HepG2 (cell line): ENCODE data around the gene B3GNT8. TPM values are rescaled to one million over a fixed set of nuclear protein-coding genes. Genes with fewer than 3 reads are reported as not detected.
A peak's percentile ranks its signal among the peaks of the same experiment; 100 is the strongest.

Experiments
- CAMTA2 ChIP-seq: sonication (generic); formaldehyde crosslinking; IDR thresholded peaks from 2 replicates; pipeline ENCODE4 v1.4.0; 2020; ENCODE audit warnings: mild to moderate bottlenecking, missing genetic modification reagents, borderline replicate concordance
- HNF1A ChIP-seq, 2 experiments: sonication (generic) in 1 of 2; formaldehyde crosslinking in 1 of 2; IDR thresholded peaks; 2 replicates each; pipeline versions ENCODE4 v1.4.0 to v1.6.1; 2016 to 2020; ENCODE audit warnings: borderline replicate concordance in 1 of 2, low read depth in 1 of 2, mild to moderate bottlenecking in 1 of 2, missing genetic modification reagents in 1 of 2
- IRF9 ChIP-seq: sonication (generic); formaldehyde crosslinking; IDR thresholded peaks from 2 replicates; pipeline ENCODE4 v1.8.0; 2022; ENCODE audit warnings: missing genetic modification reagents, mild to moderate bottlenecking, borderline replicate concordance
- MYNN ChIP-seq: sonication (generic); formaldehyde crosslinking; IDR thresholded peaks from 2 replicates; pipeline ENCODE4 v1.4.0; 2020; ENCODE audit warnings: mild to moderate bottlenecking, low read depth, missing genetic modification reagents
- UBTF ChIP-seq: sonication (generic); formaldehyde crosslinking; IDR thresholded peaks from 2 replicates; pipeline ENCODE4 v1.4.0; 2020; ENCODE audit warnings: mild to moderate bottlenecking, missing genetic modification reagents
- ZBTB46 ChIP-seq: sonication (generic); formaldehyde crosslinking; IDR thresholded peaks from 2 replicates; pipeline ENCODE4 v1.4.0; 2020; ENCODE audit warnings: mild to moderate bottlenecking, missing genetic modification reagents, borderline replicate concordance
- ZBTB7B ChIP-seq: sonication (generic); formaldehyde crosslinking; IDR thresholded peaks from 2 replicates; pipeline ENCODE4 v1.4.0; 2020; ENCODE audit warnings: missing genetic modification reagents
- ZNF281 ChIP-seq: sonication (generic); formaldehyde crosslinking; IDR thresholded peaks from 2 replicates; pipeline ENCODE4 v1.4.0; 2020; ENCODE audit warnings: missing genetic modification reagents, borderline replicate concordance
- ZNF670 ChIP-seq: sonication (generic); formaldehyde crosslinking; IDR thresholded peaks from 2 replicates; pipeline ENCODE4 v1.8.0; 2022; ENCODE audit warnings: mild to moderate bottlenecking, missing genetic modification reagents, borderline replicate concordance
- ZNF704 ChIP-seq: sonication (generic); formaldehyde crosslinking; IDR thresholded peaks from 2 replicates; pipeline ENCODE4 v1.8.1; 2023; ENCODE audit warnings: mild to moderate bottlenecking, inconsistent platforms, moderate library complexity, missing genetic modification reagents, borderline replicate concordance
- ZNF891 ChIP-seq: sonication (generic); formaldehyde crosslinking; IDR thresholded peaks from 2 replicates; pipeline ENCODE4 v1.5.0; 2020; ENCODE audit warnings: mild to moderate bottlenecking, missing genetic modification reagents
- polyA plus RNA-seq, 8 experiments: library from polyadenylated mRNA; depleted of rRNA in 3 of 8; stranded (reverse) in 7 of 8; unstranded in 1 of 8; fragments of >200 nt; fragmentation: Illumina TruSeq in 4 of 8; extraction: Trizol in 4 of 8; gene quantifications; 2 replicates each; pipeline versions ENCODE4 v1.2.1 to v1.2.3, GENCODE V29; 2011 to 2016; ENCODE audit warnings: low read depth in 4 of 8, missing spikeins in 1 of 8, mixed read lengths in 1 of 8; ENCODE audit not compliant: insufficient read depth in 1 of 8
- total RNA-seq, 5 experiments: library from RNA; depleted of rRNA; stranded (reverse); fragments of >200 nt; fragmentation: Illumina TruSeq; extraction: Trizol; gene quantifications; 2 replicates each; pipeline ENCODE4 v1.2.3, GENCODE V29; 2016; ENCODE audit warnings: low read depth in 1 of 5

Gene B3GNT8
- total and polyA plus RNA-seq, 2 of the 13 experiments (the other 11 are each of a cell fraction or from before 2014, with no cell fraction given), result 0.26 to 1.9 TPM

GRCh38 chr19:41397086-41398049 lies 29.8 kb downstream of the B3GNT8 start, which contains the start of the genes BCKDHA and EXOSC5 (continued):
- TF ChIP-seq HNF1A (IDR thresholded peaks at IDR 0.05; ENCODE audit: low read depth) (no peak), HNF1A (CRISPR knock-in tag; IDR thresholded peaks at IDR 0.05; ENCODE audit: borderline replicate concordance) (peak; percentile 50; the same call in 1 of the 2 replicates), ZNF891 (peak; percentile 85; the same call in 1 of the 2 replicates), ZBTB7B (CRISPR knock-in tag) (no peak), ZNF670 (CRISPR knock-in tag) (no peak), UBTF (CRISPR knock-in tag) (no peak), ZNF704 (CRISPR knock-in tag) (no peak), MYNN (CRISPR knock-in tag) (no peak), ZBTB46 (CRISPR knock-in tag) (no peak), IRF9 (peak; percentile 81; the same call in 1 of the 2 replicates), CAMTA2 (CRISPR knock-in tag) (no peak), ZNF281 (CRISPR knock-in tag) (peak; percentile 32; the same call in 1 of the 2 replicates)
